T-helper 1 cell (primary cell): Measurements from ENCODE around the gene L3MBTL4.
"Not testable (repeated sequence)": the region's sequence is repeated elsewhere in the genome, so short reads cannot be mapped to it uniquely, and the experiment has no call there.

Source experiments
- DNase-seq, 5 donors: peaks; one replicate each; pipeline ENCODE4 v3.0.0-alpha.2; 2012 to 2020
- total RNA-seq, 4 donors: gene quantifications; one replicate each; lab custom pipeline; 2026; lab: John Stamatoyannopoulos, UW

The L3MBTL4 gene
- total RNA-seq = 0 to 0.46 (median 0) reads per million in 4 donors

DNA sequence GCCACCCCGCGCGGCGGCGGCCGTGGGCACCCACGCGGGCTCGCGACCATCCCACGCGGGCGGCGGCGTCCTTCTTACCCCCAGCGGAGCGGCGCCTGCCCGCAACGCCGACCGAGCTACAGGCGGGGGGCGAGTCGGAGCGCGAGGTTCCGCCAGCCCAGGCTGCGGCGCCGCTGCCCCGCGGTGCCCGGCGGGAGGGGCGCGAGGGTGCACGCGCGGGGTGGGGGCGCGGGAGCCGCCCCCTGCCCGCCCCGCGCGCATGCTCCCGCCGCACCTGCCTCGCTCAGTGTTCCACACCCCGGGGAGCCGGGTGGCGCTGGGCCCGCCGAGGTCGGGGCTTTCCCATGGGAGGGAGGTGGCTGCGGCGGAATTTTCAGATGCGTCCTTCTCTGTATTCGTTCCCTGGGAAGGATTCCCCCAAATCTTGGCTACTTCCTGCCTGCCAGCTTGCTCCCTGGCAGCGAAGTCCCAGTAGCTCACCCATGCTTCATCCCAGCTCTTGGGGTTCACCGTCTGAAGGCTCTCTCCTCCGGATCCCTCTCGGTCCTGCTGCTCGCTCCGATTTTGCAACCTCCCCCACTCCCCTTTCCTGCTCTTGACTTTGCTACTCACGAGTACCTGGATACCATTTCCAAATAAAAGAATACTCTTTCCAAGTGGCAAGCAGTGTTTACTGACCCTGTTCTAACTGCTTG is at the start of gene L3MBTL4:
TSS of gene L3MBTL4 (minus strand) at position 189 of the 695 bp plus-strand sequence. CDS start 103,286 bp downstream, outside the sequence.
- DNase-seq = no peak

- DNase-seq = no peak
Observed at GRCh38 chr18:6452194-6452593, 37.5 kb upstream of the L3MBTL4 start.

DNA sequence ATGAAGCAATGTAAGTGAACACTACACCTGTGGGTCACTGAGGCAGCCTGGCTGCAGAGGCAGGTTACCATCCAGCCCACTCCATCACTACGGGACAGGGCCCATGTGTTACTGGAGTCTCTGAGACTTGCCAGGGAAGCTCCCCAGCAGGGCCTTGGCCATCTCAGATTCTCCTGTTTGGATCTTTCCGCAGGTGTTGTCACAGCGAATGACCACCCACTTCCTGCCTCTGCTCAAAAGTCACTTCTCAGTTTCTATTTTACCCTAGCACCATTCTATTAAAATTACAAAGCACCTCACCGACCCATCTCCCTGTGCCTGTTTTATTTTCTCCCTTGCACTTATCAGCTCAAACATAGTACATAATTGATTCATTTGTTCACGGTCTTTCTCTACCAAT is 34.5 kb upstream of the L3MBTL4 start:
- no peak for DNase-seq

- no peak for DNase-seq
Observed at GRCh38 chr18:6444466-6445228, 29.9 kb upstream of the L3MBTL4 start.

- DNase-seq = no peak
Observed at GRCh38 chr18:6441200-6441599, 26.5 kb upstream of the L3MBTL4 start.

DNA sequence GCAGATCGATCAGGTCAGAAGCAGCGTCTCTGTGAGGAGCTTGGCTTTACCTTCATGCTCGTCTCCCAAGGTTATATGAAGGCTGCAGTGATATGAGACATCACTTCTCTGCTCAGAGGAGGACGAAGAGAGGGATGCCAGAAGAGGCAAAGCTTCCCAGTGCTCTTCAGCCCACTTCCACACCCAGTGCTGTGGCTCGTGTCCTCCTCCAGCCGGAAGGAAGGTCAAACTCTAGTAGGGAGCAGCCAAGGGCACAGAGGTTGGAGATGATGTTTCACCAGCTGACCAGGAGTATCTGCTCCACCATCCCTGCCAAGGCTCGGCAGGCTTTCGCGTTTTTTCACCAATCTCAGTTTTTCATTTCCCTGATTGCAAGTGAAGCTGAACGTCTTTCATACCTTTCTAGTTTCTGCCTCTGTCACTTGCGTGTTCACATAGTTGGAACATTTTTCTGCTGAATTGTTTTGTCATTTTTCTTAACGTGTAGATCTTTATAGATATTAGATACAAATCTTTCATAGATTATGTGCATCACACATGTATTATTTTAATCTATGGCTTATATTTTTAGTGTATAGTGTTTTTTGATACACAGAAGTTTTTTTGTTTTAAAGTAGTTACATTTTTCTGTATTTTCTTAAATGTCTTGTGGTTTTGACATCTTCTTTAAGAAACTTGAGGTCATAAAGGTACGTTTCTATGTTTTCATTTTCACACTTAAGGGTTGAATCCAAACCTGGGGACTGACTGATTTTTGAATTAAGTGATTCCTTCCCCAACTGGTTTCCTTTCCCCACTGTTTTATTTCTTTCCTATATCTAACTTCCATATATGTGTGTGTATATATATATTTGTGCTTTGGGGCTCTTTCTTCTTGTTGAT is 23.5 kb upstream of the L3MBTL4 start:
- DNase-seq = no peak

DNA sequence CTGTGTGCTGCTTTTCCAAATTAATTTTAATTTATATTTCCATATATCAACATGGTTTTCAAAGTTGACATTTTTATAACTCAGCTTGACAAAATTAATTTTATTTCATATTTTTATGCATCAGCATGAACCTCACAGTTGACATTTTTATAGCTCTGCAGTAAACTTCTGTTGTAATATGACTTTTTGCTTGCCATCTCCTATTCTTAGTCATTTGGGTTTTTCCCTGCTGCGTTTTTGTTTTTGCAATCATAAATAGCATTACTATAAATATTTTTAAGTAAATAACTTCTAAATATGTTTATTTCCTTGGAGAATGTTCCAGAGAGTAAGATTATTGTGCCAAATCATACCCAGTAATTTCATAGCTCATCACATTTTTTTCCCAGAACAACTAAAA is 21.0 kb upstream of the L3MBTL4 start:
- DNase-seq = no peak

- no peak for DNase-seq
Observed at GRCh38 chr18:6434987-6435709, 20.4 kb upstream of the L3MBTL4 start.

DNA sequence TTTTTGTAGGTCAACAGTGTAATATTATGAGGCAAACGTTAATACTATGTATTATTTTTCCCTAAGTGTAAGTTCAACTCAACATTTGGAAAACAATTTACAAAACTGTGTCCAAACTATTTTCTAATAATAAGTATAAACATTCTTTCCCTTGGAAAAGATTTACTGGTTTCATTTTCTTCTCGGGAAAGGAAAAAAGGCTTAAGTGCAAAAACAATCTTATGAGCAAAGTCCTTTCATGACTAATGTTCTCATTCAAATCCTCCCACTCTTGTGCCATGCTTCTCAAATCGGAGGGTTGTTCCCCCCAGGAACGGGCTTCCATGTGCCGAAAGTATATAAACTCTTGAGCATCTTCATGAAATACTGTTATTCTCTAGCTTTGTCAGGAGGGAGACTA is 19.8 kb upstream of the L3MBTL4 start:
- no peak for DNase-seq

- DNase-seq = no peak
Observed at GRCh38 chr18:6431659-6432318, 17.1 kb upstream of the L3MBTL4 start.

GRCh38 chr18:6428851-6429395 is 14.2 kb upstream of the L3MBTL4 start:
- no peak for DNase-seq

DNA sequence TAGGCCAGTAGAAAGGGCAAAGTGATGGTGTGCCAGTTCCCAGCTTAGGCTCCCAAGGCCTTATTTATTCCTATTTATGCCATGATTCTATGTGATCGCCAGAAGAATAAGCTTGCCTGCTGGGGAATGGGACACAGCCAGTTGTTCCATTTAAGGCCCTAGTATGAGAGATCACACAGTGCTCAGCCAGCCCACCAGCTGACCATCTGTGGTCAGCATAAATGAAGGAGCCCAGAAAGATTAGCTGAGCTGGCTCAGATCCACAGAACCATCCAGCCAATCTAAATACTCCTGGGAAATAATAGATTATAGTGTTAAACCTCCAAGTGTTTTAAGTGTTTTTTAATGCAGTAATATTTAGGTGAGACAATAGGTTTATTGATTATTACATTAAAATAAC is 12.6 kb upstream of the L3MBTL4 start:
- DNase-seq = no peak

GRCh38 chr18:6423289-6423688 is 8.6 kb upstream of the L3MBTL4 start:
- DNase-seq = no peak

DNA sequence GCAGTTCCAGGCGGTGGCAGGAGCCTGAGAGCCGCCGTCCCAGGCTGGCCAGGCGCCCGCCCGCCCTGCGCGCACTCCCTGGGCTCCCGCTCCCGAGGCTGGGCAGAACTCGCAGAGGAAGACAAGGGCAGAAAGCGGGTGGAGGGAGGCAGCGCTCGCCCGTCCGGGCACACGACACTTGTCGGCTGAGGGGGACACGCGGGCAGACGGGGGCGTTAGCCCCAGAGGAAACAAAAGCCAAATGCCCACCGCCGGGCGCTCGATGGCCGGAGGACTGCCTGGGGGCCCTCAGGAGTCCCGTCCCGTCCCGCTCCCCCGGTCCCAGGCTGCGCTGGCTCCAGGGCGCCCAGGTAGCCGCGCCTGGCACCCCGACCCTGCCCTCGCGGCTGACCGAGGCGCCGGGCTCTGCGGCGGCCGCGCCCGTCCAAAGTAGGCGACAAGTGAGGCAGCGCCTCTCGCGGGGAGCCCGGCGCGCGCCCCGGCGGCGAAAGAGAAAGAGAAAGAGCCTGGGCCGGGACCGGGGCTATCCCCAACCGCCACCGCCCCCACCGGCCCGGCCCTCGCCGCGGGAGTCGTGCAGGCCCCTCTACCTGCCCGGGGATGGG is 491 bp downstream of the L3MBTL4 start:
- DNase-seq = peak in 2 of 5 donors; percentile 8 to 37

DNA sequence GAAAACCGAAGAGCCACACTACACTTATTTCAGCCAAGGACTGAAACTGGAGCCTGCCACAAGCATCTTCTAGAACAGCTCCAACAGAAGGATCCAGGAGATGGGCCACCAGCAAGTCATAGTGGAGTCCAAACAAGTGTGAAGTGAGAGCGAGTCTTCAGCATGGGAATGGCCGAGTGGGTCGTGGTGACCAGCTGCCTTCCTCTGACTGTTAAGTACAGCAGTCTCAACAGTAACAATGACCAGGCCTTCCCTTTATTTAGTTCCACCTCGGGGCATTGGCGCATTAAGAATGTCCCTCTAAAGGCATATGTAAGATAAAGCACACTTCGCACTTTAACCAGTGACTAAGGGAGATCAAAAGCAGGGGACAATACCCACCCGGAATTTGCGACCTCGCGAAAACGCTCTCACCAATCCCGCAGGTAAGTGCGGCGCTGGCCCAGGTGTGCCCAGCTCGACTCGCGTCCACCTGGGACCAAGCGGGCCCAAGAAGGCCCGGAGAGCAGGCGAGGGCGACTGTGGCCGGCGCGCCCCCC is 1.1 kb downstream of the L3MBTL4 start:
- no peak for DNase-seq

GRCh38 chr18:6412933-6413472 is 1.7 kb downstream of the L3MBTL4 start:
- no peak for DNase-seq

GRCh38 chr18:6411382-6411781 is 3.3 kb downstream of the L3MBTL4 start:
- no peak for DNase-seq

DNA sequence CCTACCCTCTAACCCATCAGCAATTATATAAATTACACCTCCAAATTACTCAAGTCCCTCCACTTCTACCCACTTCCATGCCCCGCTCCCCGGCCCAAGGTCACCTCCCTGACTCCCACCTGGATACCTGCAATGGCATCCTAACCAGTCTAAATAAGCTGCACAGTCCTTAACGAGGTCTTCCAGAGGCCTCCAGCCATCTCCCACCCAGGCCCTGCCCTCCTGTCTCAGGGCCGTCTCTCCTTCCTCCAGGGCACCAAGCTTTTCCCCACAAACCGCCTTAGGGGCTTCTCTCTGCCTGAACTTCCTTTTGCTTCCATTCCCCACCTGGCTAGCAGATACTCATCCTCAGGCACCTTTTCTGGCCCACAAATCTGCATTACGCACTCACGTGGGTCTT is 4.8 kb downstream of the L3MBTL4 start:
- no peak for DNase-seq

- DNase-seq = not testable (repeated sequence)
Observed at GRCh38 chr18:6408543-6408942, 6.2 kb downstream of the L3MBTL4 start.

DNA sequence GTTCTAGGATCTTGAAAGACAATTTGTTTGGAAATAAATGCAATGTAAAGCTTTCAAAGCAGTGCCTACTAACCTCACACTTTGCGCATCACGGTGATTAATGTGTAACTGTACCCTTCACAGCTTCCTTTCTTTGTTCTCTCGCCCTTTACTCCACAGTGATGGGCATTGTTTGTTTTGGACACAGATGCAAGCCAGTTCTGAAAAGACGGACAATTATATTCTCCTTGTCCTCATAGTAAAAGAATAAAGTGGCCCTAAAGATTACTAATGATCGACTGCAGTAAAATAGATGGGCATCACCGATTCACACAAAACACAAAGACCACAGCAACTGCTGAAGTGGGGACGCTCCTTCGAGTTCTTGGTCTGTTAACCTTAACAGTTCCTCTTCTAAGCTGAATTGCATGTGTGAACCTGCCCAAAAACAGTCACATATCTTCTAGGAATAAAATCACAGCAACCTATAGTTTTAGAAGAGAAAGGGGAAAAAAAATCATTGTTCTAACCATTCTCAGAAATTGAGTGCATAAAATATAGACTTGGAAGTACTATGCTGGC is 7.7 kb downstream of the L3MBTL4 start:
- DNase-seq = no peak
